ENCODE data around the gene MLPH.

DNA sequence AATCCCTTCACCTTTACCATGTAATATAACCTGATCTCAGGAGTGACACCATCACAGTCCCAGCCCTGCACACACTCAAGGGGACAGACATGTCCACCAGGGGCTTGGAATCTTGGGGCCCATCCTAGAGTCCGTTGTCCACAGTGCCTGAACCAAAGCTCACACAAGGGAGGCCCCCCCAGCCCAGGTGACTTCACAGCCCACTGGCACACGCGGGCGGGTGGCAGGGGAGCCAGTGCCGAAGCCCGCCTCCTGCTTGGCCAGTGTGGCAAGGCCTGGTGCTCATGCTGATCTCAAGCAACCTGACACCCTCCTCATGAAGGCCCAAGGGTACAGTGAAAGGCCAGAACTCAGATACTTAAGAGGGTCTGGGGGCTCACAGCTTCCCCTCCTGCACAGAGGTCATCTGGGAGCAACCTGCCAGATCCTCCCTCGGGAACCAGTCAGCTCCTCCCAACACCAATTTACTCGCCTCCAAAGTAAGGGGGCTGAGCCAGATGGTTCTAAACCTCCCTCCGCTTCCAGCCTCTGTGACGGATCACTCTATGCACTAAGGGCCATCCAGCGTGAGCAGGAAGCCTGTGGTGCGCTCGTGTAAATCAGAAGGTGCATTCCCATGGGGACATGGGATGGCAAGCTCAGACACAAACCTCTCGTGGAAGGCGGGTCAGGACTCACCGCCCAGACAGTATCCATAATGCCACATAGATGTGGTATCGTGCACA is 106.7 kb downstream of the MLPH start:
- TF ChIP-seq CTCF (conservative IDR thresholded peaks at IDR 0.05): no peak
- TF ChIP-seq ZFX (IDR thresholded peaks at IDR 0.05): no peak

Data from C4-2B (cell line).